Right lung (tissue), 5 donors: Measurements from ENCODE around the gene GLI1. TPM values are rescaled to one million over a fixed set of nuclear protein-coding genes. Genes with fewer than 3 reads are reported as not detected.
"Not testable (repeated sequence)": the region's sequence is repeated elsewhere in the genome, so short reads cannot be mapped to it uniquely, and the experiment has no call there.

ENCODE experiments used
- DNase-seq, 2 donors: peaks; one replicate each; pipeline ENCODE4 v3.0.0-alpha.2; 2013
- polyA plus RNA-seq, 5 donors: library from polyadenylated mRNA; unstranded; fragments of 120-200 nt; gene quantifications; one replicate each; pipeline versions ENCODE4 v1.2.1 to v1.2.3, GENCODE V29; 2013; ENCODE audit warnings: inconsistent platforms in 1 of 5, low replicate concordance in 1 of 5; ENCODE audit not compliant: insufficient read length in 5 of 5, insufficient read depth in 1 of 5

GLI1 gene
- polyA plus RNA-seq, 5 donors, result 27.6 to 41.1 (median 34.5) TPM

DNA sequence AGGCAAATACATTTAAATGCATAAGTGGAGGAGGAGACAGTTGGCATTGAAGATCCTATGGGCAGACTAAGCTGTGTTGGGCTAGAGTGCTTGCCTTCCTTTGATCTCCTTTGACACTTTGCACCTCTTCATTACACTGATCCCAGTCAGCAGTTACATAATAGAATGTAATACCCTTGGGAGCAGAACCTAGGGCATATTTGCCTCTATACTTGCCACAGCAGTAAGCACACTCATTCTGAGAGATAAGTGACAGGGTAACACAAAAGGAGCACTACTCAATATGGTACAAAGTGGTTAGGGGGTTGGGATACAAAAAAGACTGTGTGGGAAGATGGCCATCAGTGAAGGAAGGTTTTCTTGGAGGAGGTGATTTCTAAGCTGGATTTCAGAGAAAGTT, 37.2 kb downstream of the GLI1 start:
- DNase-seq, result no peak

DNA sequence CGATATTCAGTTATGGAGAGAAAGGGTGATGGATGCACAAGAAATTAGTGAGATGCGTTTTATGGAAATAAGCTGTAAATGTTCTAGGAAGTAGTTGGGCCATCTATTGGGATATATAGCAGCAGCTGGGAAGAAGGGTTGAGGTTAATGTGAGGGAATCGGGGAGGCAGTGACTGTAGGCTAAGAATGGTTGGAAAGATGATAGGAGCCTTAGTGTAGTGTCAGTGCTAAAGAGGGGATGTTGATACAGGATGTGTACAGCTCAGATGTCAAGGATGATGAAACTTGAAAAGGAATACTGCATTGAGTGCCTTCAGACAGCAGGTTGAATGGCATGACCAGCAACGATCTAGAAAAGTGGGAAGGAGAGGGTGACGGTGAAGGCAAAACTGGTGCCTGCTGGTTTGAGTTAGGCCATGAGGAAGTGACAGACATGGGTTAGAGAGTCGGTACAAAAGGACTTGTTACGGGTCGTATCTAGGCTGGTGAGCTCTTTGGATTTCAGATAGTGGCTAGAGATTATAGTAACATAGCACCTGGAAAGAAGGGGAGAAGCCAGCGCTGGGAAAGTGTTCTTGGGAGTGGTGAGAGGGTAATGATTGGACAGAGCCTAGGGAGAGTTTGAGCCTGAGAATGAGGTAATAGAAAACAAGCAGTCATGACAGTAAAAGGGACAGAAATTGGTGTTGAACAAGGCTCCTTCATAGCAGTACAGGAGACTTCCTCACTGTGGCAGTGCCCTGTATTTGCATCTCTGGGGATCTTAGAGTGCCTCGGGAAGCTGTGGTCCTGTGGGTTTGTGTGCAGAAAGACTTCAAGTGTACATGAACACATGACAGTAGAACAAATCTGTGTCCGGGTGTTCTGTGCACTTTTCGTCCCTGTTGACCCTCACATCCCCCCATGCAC, 37.9 kb downstream of the GLI1 start:
- no peak for DNase-seq

GRCh38 chr12:57498132-57498502, 38.5 kb downstream of the GLI1 start:
- DNase-seq, result no peak

- no peak for DNase-seq
These were observed 39.0 kb downstream of the GLI1 start for GRCh38 chr12:57498571-57498970.

GRCh38 chr12:57500213-57500612, 40.6 kb downstream of the GLI1 start:
- DNase-seq, result no peak

DNA sequence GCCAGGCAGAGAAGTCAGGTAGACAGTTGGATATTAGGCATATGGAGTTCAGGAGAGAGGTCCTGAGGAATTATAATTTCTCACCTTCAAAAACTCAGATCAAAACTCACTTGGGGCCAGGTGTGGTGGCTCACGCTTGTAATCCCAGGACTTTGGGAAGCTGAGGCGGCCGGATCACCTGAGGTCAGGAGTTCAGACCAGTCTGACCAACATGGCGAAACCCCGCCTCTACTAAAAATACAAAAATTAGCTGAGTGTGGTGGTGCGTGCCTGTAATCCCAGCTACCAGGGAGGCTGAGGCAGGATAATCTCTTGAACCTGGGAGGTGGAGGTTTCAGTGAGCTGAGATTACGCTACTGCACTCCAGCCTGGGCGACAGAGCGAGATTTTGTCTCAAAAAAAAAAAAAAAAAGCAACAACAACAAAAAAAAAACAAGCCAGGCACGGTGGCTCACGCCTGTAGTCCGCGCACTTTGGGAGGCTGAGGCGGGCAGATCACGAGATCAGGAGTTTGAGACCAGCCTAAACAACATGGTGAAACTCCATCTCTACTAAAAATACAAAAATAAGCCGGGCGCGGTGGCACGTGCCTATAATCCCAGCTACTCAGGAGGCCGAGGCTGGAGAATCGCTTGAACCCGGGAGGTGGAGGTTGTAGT, 42.9 kb downstream of the GLI1 start:
- DNase-seq, result not testable (repeated sequence)

- DNase-seq, result not testable (repeated sequence)
These were observed 47.0 kb downstream of the GLI1 start for GRCh38 chr12:57506541-57506940.

- not testable (repeated sequence) for DNase-seq
These were observed 48.2 kb downstream of the GLI1 start for GRCh38 chr12:57507796-57508195.

GRCh38 chr12:57511161-57511560, 51.6 kb downstream of the GLI1 start:
- DNase-seq, result no peak

GRCh38 chr12:57511588-57512325, 52.2 kb downstream of the GLI1 start:
- DNase-seq, result no peak

- DNase-seq, result no peak
These were observed 53.1 kb downstream of the GLI1 start for GRCh38 chr12:57512665-57513064.

GRCh38 chr12:57513266-57513665, 53.7 kb downstream of the GLI1 start:
- no peak for DNase-seq

DNA sequence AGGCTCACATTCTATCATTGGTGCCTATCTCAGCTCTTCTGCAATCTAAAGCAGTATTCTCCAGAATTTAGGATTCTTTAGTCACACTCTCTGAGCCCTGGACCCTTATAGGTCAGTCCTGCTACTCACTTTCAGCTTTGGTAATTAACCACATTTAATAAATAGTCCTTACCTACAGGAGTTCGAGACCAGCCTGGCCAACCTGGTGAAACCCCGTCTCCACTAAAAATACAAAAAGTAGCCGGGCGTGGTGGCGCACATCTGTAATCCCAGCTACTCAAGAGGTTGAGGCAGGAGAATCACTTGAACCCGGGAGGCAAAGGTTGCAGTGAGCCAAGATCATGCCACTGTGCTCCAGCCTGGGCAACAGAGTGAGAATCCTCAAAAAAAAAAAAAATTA, 54.1 kb downstream of the GLI1 start:
- DNase-seq, result not testable (repeated sequence)

- not testable (repeated sequence) for DNase-seq
These were observed 54.7 kb downstream of the GLI1 start for GRCh38 chr12:57514246-57514645.

- DNase-seq, result no peak
These were observed 55.3 kb downstream of the GLI1 start for GRCh38 chr12:57514720-57515407.

GRCh38 chr12:57515408-57515933, 55.9 kb downstream of the GLI1 start:
- DNase-seq, result no peak

- DNase-seq, result no peak
These were observed 56.5 kb downstream of the GLI1 start for GRCh38 chr12:57515934-57516541.

GRCh38 chr12:57516617-57517153, 57.1 kb downstream of the GLI1 start:
- no peak for DNase-seq

- no peak for DNase-seq
These were observed 57.6 kb downstream of the GLI1 start for GRCh38 chr12:57517187-57517586.

GRCh38 chr12:57517718-57518117, 58.1 kb downstream of the GLI1 start:
- DNase-seq, result not testable (repeated sequence)
